Activated naive CD4-positive, alpha-beta T cell treated with anti-CD3 and anti-CD28 coated beads, Interleukin-2, amount 10 ng/mL, durations not matched to agents 7 days and 5 days (primary cell): Measurements from ENCODE around the gene TJP2.

Experiments
- CTCF ChIA-PET: fragments of 350-600 bp; sonication (Branson Sonifier 250); formaldehyde crosslinking; loops from one replicate; lab custom pipeline; 2021; ENCODE audit warnings: antibody characterized with exemption; lab: Charles Lee
- DNase-seq: peaks from one replicate; pipeline ENCODE4 v3.0.0-alpha.2; 2020
- H3K27ac Mint-ChIP-seq: one replicate; pipeline ENCODE4 v1.8.0; 2021; ENCODE audit warnings: mild to moderate bottlenecking, moderate library complexity, mixed read lengths
- H3K27me3 Mint-ChIP-seq: one replicate; pipeline ENCODE4 v1.8.0; 2021; ENCODE audit warnings: mild to moderate bottlenecking, mixed read lengths
- H3K36me3 Mint-ChIP-seq: one replicate; pipeline ENCODE4 v1.8.0; 2021; ENCODE audit warnings: mixed read lengths
- H3K4me1 Mint-ChIP-seq: one replicate; pipeline ENCODE4 v1.8.0; 2021; ENCODE audit warnings: mixed read lengths
- H3K4me3 Mint-ChIP-seq: one replicate; pipeline ENCODE4 v1.8.0; 2021; ENCODE audit warnings: mild to moderate bottlenecking, moderate library complexity, mixed read lengths
- H3K9me3 Mint-ChIP-seq: one replicate; pipeline ENCODE4 v1.8.0; 2021; ENCODE audit warnings: mixed read lengths

Gene TJP2

GRCh38 chr9:69237702-69238295, 63.7 kb downstream of the TJP2 start:
- peaks cover 25% of the 10 kb centered on the region for H3K36me3 Mint-ChIP-seq
- no peak overlapping the region for H3K4me3 Mint-ChIP-seq
- H3K9me3 Mint-ChIP-seq = no peaks in the 10 kb centered on the region
- H3K27me3 Mint-ChIP-seq = no peaks in the 10 kb centered on the region
- no peak overlapping the region for H3K27ac Mint-ChIP-seq
- H3K4me1 Mint-ChIP-seq = no peaks in the 10 kb centered on the region
- DNase-seq = no peak
- CTCF ChIA-PET = no interaction called here

- no peak overlapping the region for H3K4me3 Mint-ChIP-seq
- no peak for DNase-seq
- no peaks in the 10 kb centered on the region for H3K27me3 Mint-ChIP-seq
- no peaks in the 10 kb centered on the region for H3K4me1 Mint-ChIP-seq
- peaks cover 20% of the 10 kb centered on the region for H3K36me3 Mint-ChIP-seq
- H3K9me3 Mint-ChIP-seq = no peaks in the 10 kb centered on the region
- H3K27ac Mint-ChIP-seq = no peak overlapping the region
- CTCF ChIA-PET = no interaction called here
Observed at GRCh38 chr9:69243116-69243515, 69.0 kb downstream of the TJP2 start.

- Mint-ChIP-seq H3K36me3 (peaks cover 16% of the 10 kb centered on the region), H3K4me1 (no peaks in the 10 kb centered on the region), H3K27me3 (no peaks in the 10 kb centered on the region), H3K27ac (no peak overlapping the region), H3K4me3 (no peak overlapping the region), H3K9me3 (no peaks in the 10 kb centered on the region)
- CTCF ChIA-PET = no interaction called here
- no peak for DNase-seq
Observed at GRCh38 chr9:69246629-69247028, 72.6 kb downstream of the TJP2 start.

GRCh38 chr9:69248005-69248404, 73.9 kb downstream of the TJP2 start:
- H3K9me3 Mint-ChIP-seq = no peaks in the 10 kb centered on the region
- no peak overlapping the region for H3K4me3 Mint-ChIP-seq
- no peak for DNase-seq
- H3K4me1 Mint-ChIP-seq = no peaks in the 10 kb centered on the region
- CTCF ChIA-PET = no interaction called here
- H3K27me3 Mint-ChIP-seq = no peaks in the 10 kb centered on the region
- H3K36me3 Mint-ChIP-seq = peaks cover 12% of the 10 kb centered on the region
- H3K27ac Mint-ChIP-seq = no peak overlapping the region

- DNase-seq = no peak
- CTCF ChIA-PET = no interaction called here
- H3K27ac Mint-ChIP-seq = no peak overlapping the region
- peaks cover 12% of the 10 kb centered on the region for H3K36me3 Mint-ChIP-seq
- H3K9me3 Mint-ChIP-seq = no peaks in the 10 kb centered on the region
- H3K27me3 Mint-ChIP-seq = no peaks in the 10 kb centered on the region
- H3K4me3 Mint-ChIP-seq = no peak overlapping the region
- H3K4me1 Mint-ChIP-seq = no peaks in the 10 kb centered on the region
Observed at GRCh38 chr9:69249337-69249736, 75.3 kb downstream of the TJP2 start.

GRCh38 chr9:69250681-69251080, 76.6 kb downstream of the TJP2 start:
- H3K27ac Mint-ChIP-seq = no peak overlapping the region
- H3K9me3 Mint-ChIP-seq = no peaks in the 10 kb centered on the region
- no peak overlapping the region for H3K4me3 Mint-ChIP-seq
- no peaks in the 10 kb centered on the region for H3K4me1 Mint-ChIP-seq
- peaks cover 12% of the 10 kb centered on the region for H3K36me3 Mint-ChIP-seq
- no peaks in the 10 kb centered on the region for H3K27me3 Mint-ChIP-seq
- CTCF ChIA-PET = no interaction called here
- DNase-seq = no peak

- H3K4me1 Mint-ChIP-seq = no peaks in the 10 kb centered on the region
- H3K27me3 Mint-ChIP-seq = no peaks in the 10 kb centered on the region
- no peaks in the 10 kb centered on the region for H3K9me3 Mint-ChIP-seq
- no peak overlapping the region for H3K4me3 Mint-ChIP-seq
- DNase-seq = no peak
- H3K36me3 Mint-ChIP-seq = peaks cover 5% of the 10 kb centered on the region
- H3K27ac Mint-ChIP-seq = no peak overlapping the region
- CTCF ChIA-PET = no interaction called here
Observed at GRCh38 chr9:69252436-69252835, 78.4 kb downstream of the TJP2 start.

GRCh38 chr9:69253057-69253456, 79.0 kb downstream of the TJP2 start:
- DNase-seq = no peak
- Mint-ChIP-seq H3K4me3 (no peak overlapping the region), H3K36me3 (peaks cover 5% of the 10 kb centered on the region), H3K9me3 (no peaks in the 10 kb centered on the region), H3K27ac (no peak overlapping the region), H3K4me1 (no peaks in the 10 kb centered on the region), H3K27me3 (no peaks in the 10 kb centered on the region)
- CTCF ChIA-PET = no interaction called here

- H3K4me1 Mint-ChIP-seq = no peaks in the 10 kb centered on the region
- peaks cover 5% of the 10 kb centered on the region for H3K36me3 Mint-ChIP-seq
- no peak overlapping the region for H3K27ac Mint-ChIP-seq
- H3K27me3 Mint-ChIP-seq = no peaks in the 10 kb centered on the region
- no peak for DNase-seq
- no peak overlapping the region for H3K4me3 Mint-ChIP-seq
- no peaks in the 10 kb centered on the region for H3K9me3 Mint-ChIP-seq
- CTCF ChIA-PET = interaction anchor here (0.9 to 1.1 kb wide), 2 partner anchors 9 to 10 kb away, joined by 3 read pairs; no protein-coding TSS in a partner anchor
Observed at GRCh38 chr9:69254223-69254622, 80.1 kb downstream of the TJP2 start.

GRCh38 chr9:69255591-69255990, 81.5 kb downstream of the TJP2 start:
- no peaks in the 10 kb centered on the region for H3K9me3 Mint-ChIP-seq
- H3K4me1 Mint-ChIP-seq = no peaks in the 10 kb centered on the region
- DNase-seq = no peak
- no peak overlapping the region for H3K27ac Mint-ChIP-seq
- CTCF ChIA-PET = no interaction called here
- H3K36me3 Mint-ChIP-seq = peaks cover 5% of the 10 kb centered on the region
- no peak overlapping the region for H3K4me3 Mint-ChIP-seq
- H3K27me3 Mint-ChIP-seq = no peaks in the 10 kb centered on the region

- CTCF ChIA-PET = no interaction called here
- DNase-seq = no peak
Observed at GRCh38 chr9:69258551-69258950, 84.5 kb downstream of the TJP2 start.

GRCh38 chr9:69260161-69260560, 86.1 kb downstream of the TJP2 start:
- H3K36me3 Mint-ChIP-seq = no peaks in the 10 kb centered on the region
- no peaks in the 10 kb centered on the region for H3K4me1 Mint-ChIP-seq
- H3K27me3 Mint-ChIP-seq = peaks cover 13% of the 10 kb centered on the region
- H3K9me3 Mint-ChIP-seq = no peaks in the 10 kb centered on the region
- CTCF ChIA-PET = no interaction called here
- no peak overlapping the region for H3K4me3 Mint-ChIP-seq
- no peak for DNase-seq
- no peak overlapping the region for H3K27ac Mint-ChIP-seq

More at GRCh38 chr9:69258551-69258950, 84.5 kb downstream of the TJP2 start:
- Mint-ChIP-seq H3K4me1 (no peaks in the 10 kb centered on the region), H3K27me3 (peaks cover 7% of the 10 kb centered on the region), H3K9me3 (no peaks in the 10 kb centered on the region), H3K36me3 (no peaks in the 10 kb centered on the region), H3K27ac (no peak overlapping the region), H3K4me3 (no peak overlapping the region)

- H3K4me3 Mint-ChIP-seq = no peak overlapping the region
- no peaks in the 10 kb centered on the region for H3K4me1 Mint-ChIP-seq
- CTCF ChIA-PET = interaction anchor here (0.7 kb wide), 1 partner anchor 798 kb away, joined by 3 read pairs; no protein-coding TSS in a partner anchor
- no peaks in the 10 kb centered on the region for H3K9me3 Mint-ChIP-seq
- peaks cover 13% of the 10 kb centered on the region for H3K27me3 Mint-ChIP-seq
- H3K27ac Mint-ChIP-seq = no peak overlapping the region
- H3K36me3 Mint-ChIP-seq = no peaks in the 10 kb centered on the region
- no peak for DNase-seq
Observed at GRCh38 chr9:69261636-69262035, 87.6 kb downstream of the TJP2 start.

GRCh38 chr9:69264526-69264925, 90.4 kb downstream of the TJP2 start:
- Mint-ChIP-seq H3K27ac (no peak overlapping the region), H3K36me3 (no peaks in the 10 kb centered on the region), H3K4me1 (no peaks in the 10 kb centered on the region), H3K4me3 (no peak overlapping the region), H3K27me3 (peaks cover 13% of the 10 kb centered on the region), H3K9me3 (no peaks in the 10 kb centered on the region)
- DNase-seq = no peak
- CTCF ChIA-PET = interaction anchor here (1.1 kb wide), 1 partner anchor 10 kb away, joined by 3 read pairs; no protein-coding TSS in a partner anchor

- no peaks in the 10 kb centered on the region for H3K36me3 Mint-ChIP-seq
- no peak overlapping the region for H3K4me3 Mint-ChIP-seq
- H3K27me3 Mint-ChIP-seq = peaks cover 13% of the 10 kb centered on the region
- no peaks in the 10 kb centered on the region for H3K4me1 Mint-ChIP-seq
- H3K27ac Mint-ChIP-seq = no peak overlapping the region
- H3K9me3 Mint-ChIP-seq = no peaks in the 10 kb centered on the region
- DNase-seq = no peak
- CTCF ChIA-PET = interaction anchor here (1.4 kb wide), 1 partner anchor 156 kb away, joined by 4 read pairs; no protein-coding TSS in a partner anchor
Observed at GRCh38 chr9:69265891-69266290, 91.8 kb downstream of the TJP2 start.
